HG03159 (cell line): ENCODE measurements around the gene LAMP1.
"Not testable (repeated sequence)": the region's sequence is repeated elsewhere in the genome, so short reads cannot be mapped to it uniquely, and the experiment has no call there.

Experiments
- ATAC-seq: cut with Tn5 transposase; IDR thresholded peaks from one replicate; pipeline ENCODE4 v1.9.1; 2021; ENCODE audit warnings: mild to moderate bottlenecking, moderate library complexity; ENCODE audit not compliant: unreplicated experiment

LAMP1 gene

DNA sequence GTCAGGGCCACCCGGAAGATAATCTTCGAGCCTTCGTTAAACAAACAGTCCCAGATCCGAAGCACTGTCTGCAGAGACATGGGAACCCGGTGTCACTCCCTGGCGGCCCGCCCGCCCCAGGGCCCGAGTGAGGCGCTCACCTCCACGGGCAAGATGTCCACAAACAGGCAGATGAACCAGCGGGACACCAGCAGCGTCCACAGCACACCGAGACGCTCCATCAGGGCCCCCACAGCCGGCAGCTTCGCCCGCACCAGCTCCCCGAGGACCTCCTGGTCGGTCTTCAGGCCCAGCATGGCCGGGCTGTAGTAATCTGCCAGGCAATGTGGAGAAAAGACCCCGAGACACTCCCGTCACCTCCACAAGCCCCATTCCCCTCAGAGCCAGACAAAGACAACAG is 28.7 kb downstream of the LAMP1 start:
- ATAC-seq = no peak

DNA sequence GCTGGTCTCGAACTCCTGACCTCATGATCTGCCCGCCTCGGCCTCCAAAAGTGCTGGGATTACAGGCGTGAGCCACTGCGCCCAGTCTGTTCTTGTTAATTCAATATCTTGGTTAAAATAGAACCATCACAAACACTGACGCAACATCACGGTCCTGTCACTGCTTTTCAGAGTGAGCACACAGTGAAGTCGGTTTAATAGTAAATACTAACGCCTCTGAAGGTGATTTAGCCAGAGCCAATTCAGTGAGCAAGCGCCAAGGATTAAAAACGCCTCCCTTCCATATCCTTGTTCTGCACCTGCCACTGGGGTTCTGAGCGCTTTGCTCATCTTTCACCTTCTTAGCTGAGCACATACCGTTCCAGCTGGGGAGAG is 30.3 kb downstream of the LAMP1 start:
- ATAC-seq = no peak

DNA sequence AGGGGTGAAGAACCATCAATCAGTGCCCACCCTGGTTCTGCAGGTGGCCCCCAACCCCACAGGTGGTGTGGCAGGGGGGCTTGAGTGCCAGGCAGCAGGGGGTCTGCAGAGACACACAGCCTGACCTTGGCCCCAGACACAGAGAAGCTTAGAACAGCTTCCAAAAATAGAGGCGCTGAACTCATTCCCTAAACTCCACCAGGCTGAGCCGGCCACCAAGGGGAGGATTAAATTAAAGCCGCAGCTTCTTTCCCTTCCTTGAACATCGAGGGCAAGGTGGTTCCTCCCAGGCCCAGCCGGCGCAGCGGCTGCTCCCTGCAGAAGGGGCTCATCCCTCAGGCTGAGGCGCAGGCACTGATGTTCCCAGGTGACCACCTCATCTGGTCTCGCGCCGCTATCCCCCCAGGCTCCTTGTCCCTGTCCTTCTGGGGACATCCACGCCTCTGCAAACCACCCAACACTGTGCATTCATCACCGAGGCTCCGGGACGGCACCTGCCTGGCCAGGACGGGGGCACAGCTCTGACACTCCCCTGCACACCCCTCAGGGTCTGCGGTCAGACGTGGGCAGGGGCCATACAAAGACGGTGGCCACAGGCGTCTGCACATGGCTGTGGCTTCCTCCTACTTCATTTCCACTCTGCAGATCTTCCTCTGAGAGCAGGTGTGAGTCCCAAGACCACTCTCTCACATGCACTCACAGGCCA is 30.9 kb downstream of the LAMP1 start:
- ATAC-seq = no peak

DNA sequence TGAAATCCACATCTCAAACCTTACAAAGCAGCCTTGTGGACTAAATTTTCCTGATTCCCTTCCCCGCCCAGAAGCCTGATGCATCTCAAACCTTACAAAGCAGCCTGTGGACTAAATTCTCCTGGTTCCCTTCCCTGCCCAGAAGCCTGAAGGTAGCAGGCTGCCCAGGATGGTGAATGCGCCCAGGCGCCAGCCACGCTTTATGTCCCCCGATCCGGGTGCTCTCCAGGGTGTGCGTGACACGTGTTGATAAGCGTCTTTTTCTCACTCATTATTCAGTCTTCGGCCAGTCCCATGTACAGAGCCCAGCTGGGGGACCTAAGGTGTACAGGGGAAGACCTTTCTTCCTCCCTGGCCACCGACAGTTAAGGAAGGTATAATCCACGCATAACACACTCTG is 31.8 kb downstream of the LAMP1 start:
- ATAC-seq = no peak

DNA sequence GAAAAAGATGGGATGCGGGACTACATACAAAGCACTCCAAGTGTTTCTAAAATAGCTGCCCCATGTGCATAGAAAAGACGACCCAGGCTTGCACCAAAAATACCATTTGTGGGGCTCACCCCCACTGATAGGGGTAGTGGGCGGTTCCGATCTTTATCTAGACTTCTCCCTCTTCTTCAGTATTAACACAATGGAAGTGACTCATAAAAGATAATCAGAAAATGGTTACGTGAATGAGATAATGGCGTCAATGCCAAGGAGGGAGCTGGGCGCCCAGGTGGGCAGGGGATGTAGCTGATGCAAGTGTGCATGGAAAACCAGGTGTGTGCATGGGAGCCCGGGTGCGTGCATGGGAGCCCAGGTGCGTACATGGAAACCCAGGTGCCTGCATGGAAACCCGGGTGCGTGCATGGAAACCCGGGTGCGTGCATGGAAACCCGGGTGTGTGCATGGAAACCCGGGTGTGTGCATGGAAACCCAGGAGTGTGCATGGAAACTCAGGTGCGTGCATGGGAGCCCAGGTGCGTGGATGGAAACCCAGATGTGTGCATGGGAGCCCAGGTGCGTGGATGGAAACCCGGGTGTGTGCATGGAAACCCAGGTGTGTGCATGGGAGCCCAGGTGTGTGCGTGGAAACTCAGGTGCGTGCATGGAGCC is 32.7 kb downstream of the LAMP1 start:
- no peak for ATAC-seq

DNA sequence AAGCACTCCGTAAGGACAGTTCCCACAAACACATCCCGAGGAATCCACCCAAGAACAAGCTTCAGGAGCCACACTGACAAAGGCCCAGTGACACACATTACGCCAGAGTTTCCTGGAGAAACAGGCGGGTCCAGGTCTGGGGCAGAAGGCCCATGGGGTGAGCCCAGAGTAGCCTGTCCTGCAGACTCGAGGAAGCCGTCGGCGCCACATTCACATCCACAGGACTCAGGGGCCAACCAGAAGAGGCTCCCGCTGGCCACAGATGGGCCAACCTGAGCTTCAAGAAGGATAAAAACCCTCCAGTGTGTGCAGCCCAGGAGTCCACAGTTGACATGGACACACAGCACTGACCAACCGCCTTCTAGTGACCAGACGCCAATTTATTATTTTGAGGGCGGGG is 35.6 kb downstream of the LAMP1 start:
- no peak for ATAC-seq

- no peak for ATAC-seq
These were observed 36.0 kb downstream of the LAMP1 start for GRCh38 chr13:113333076-113333475.

DNA sequence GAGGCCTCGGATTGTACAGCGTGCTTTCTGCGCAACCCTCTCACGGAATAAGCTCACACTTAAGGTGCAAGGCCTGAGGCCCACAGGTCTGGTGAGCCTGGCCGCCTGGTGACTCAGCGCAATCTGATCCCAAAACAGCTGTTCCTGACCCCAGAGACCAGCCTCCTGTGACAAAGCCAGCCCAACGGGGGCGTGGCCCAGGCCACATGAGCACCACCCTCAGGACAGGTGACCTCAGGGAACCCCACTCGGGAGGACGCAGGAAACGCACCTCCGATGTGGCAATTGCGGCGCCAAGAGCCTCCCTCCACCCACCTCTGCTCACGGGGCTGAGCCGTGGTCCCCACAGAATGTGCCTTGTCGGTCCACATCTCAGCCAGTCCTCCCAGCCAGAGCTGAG is 40.5 kb downstream of the LAMP1 start:
- ATAC-seq = no peak

- ATAC-seq = no peak
These were observed 40.9 kb downstream of the LAMP1 start for GRCh38 chr13:113337976-113338375.

- no peak for ATAC-seq
These were observed 41.4 kb downstream of the LAMP1 start for GRCh38 chr13:113338451-113338850.

- no peak for ATAC-seq
These were observed 46.0 kb downstream of the LAMP1 start for GRCh38 chr13:113342820-113343691.

GRCh38 chr13:113343692-113343968 is 46.6 kb downstream of the LAMP1 start:
- ATAC-seq = no peak

GRCh38 chr13:113345486-113345885 is 48.4 kb downstream of the LAMP1 start:
- ATAC-seq = no peak

DNA sequence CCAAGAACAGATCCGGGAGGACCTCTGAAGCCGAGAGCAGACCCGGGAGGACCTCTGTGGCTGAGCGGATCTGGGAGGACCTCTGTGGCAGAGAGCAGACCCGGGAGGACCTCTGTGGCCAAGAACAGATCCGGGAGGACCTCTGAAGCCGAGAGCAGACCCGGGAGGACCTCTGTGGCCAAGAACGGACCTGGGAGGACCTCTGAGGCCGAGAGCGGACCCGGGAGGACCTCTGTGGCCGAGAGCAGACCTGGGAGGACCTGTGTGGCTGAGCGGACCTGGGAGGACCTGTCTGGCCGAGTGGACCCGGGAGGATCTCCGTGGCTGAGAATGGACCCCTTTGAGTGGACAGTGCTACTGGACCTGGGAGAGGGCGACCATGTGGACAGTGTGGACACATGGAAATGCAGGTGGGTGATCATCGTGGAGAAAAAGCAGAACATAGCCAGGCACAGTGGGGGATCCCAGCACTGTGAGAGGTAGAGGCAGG is 50.7 kb downstream of the LAMP1 start:
- ATAC-seq = not testable (repeated sequence)

DNA sequence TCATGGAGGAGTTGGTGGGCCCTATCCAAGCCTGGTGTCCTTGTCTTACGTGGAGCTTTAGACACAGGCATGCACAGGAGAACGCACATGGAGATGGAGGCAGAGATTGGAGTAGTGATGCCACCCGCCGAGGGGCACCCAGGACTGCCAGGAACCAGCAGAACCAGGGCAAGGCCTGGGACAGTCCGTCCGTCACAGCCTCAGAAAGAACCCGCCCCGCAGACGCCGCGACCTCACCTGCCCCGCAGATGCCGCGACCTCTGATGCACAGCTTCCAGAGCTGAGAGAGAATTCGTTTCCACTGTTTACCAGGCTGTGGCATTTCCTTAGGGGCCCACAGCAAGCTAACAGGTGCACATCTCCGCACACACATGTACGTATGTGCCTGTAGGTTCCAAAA is 51.6 kb downstream of the LAMP1 start:
- no peak for ATAC-seq

GRCh38 chr13:113349050-113349449 is 52.0 kb downstream of the LAMP1 start:
- ATAC-seq = no peak

DNA sequence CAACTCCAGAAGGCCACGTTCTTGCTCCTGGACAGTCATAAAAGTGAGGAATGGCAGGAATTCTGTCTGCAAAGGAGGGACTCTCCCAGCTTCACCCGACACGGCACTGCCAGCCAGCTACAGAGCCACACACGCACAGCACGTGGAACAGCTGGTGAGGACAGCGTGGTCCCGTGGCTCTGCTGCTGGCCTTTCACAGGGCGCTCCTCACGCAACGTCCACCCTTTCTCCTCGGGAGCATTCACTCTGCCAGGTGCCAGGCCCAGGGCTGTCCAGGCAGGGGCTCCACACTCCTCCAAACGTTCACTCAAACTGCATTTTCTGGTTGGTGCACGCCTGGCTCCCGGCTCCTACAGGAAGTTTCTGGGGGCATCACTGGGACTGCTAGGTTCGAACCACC is 52.5 kb downstream of the LAMP1 start:
- ATAC-seq = no peak

DNA sequence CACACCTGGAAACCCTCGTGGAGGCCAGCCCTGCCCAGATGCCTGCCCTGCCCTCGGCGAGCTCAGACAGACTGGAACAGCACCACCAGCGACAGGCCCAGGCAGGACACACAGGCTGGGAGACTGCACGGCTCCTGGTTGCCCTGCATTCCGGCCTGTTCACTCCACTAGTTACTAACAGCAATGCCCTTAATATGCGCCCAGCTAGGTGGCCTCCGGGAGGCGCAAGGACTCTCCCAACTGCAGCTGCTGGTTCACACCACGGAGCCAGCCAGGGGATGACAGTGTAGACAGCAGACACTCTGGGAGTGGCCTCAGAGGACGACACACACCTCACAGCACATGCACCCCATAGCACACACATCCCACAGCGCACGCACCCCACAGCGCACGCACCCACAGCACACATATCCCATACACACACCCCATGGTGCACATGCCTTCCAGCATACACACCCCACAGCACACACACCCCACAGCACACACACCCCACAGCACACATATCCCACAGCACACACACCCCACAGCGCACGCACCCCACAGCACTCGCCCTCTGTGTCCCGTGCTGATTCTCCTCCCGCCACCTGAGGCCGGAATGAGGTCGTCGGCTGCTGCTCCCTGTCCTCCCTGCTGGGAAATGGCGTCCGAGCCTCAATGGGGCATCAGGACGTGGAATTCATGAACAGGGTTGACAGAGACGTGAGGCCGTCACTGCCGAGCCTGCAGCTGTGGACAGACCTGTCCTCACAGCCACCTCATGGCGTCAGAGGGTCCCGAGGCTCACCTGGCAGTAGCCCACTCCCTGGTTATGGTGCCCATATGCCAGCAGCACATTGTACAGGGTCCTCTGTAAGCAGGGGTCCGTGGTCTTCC is 53.3 kb downstream of the LAMP1 start:
- ATAC-seq = no peak

DNA sequence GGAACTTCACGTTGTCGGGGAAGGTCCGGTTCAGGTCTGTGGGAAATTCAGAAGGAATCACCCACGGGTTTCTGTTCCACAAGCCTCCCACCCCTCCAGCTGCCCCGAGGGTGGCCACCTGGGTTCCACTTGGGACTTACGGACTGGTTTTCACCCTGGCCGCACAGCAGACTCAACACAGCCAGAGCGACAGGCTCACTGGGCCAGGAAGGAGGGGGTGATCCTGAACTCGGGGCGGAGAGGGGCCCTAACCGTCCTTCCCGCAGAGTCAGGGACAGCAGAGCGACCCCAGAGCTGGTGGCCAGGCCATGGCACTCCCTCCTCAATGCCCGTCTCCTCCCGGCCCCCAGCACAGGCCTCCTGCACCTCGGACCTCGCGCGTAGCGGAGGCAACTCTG is 53.9 kb downstream of the LAMP1 start:
- ATAC-seq = no peak

DNA sequence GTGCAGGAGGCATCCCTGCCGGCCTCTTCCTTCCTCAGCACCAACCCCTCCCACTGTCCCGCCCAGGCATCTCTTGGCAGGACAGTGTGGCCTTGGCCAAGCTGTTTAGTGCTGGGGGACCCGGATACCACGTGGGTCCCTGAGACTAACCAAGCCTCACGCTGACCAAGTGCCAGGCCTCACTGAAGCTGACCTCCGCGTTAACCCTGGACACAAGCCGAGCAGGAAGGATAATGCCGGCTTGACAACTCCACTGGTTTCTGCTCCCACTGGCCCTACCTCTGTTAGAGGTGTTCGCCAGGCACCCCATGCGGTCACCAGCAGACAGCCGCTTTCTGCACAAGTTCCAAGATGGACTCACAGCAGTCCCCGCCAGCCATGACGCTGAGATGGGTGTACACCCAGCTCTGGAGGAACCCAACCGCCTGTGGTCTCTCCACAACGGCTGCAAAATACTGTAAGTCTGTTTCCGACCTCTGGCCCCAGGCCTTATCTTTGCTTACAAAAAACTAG is 54.5 kb downstream of the LAMP1 start:
- ATAC-seq = no peak

DNA sequence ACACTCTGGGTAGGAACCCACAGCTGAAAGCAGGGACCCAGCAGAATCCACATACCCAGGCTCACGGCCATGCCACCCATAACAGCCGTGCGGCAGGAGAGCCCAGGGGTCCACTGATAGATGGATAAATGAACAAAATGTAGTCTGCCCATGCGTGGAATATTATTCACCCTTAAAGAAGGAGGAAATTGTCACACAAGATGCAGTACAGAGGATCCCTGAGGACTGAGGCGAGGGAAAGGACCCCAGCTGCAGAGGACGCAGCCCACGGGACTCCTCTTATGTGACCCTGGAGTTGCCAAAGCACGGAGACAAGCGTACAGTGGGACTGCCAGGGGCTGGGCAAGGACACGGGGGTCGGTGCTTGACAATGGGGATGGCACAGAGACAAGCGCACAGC is 56.2 kb downstream of the LAMP1 start:
- no peak for ATAC-seq
